Cerebellar cortex (tissue), 1 donor: ENCODE measurements around the gene TAS2R39.
"Not testable (repeated sequence)": the region's sequence is repeated elsewhere in the genome, so short reads cannot be mapped to it uniquely, and the experiment has no call there.

Experiments
- DNase-seq: peaks from one replicate; pipeline ENCODE4 v3.0.0-alpha.2; 2015; ENCODE audit warnings: low spot score

The TAS2R39 gene

GRCh38 chr7:143183024-143183423 lies at the start of gene TAS2R39:
TAS2R39 (plus strand) TSS chr7:143183419; CDS start chr7:143183419, 0 bp downstream.
- DNase-seq, result no peak

GRCh38 chr7:143147070-143147469 lies 36.1 kb upstream of the TAS2R39 start:
- DNase-seq, result no peak

GRCh38 chr7:143148050-143148449 lies 35.2 kb upstream of the TAS2R39 start:
- no peak for DNase-seq

DNA sequence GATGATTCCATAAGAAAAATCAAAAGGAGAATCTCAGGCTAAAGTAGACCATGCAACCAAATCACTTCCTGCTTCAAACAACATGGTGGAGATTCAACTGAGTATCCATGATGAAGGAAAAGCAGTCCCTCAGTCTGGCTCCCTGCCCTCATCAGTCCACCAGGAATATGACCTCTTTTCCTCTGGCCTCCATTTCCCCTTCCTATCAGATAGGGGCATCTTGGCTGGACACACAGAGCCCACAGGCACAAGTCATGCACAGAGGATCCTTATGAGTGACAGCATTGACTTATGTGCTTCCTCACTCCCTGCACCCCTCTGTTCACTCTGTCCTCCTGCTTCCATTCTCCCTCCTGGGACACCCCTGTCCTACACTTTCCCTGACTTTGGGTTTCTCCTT lies 34.6 kb upstream of the TAS2R39 start:
- DNase-seq, result no peak

GRCh38 chr7:143150696-143151095 lies 32.5 kb upstream of the TAS2R39 start:
- not testable (repeated sequence) for DNase-seq

GRCh38 chr7:143158617-143159016 lies 24.6 kb upstream of the TAS2R39 start:
- not testable (repeated sequence) for DNase-seq

DNA sequence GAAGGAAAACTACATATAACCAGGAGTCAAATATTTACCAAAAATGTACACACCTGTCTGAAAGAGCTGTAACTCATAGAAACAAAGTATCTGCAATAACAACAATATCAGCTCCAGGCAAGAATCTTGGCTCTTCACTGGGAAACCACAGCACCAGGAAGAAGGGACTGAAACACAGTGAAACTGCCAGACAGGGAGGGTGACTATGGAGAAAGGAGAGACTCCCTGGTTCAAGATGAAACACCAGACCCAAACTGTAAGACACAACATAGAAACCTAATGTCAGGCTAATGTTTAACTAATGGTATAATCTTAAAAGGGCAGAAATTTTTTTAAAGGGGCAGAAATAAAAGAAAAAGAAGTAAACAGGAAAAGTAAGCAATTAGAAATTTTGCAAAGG lies 11.5 kb upstream of the TAS2R39 start:
- no peak for DNase-seq

GRCh38 chr7:143172354-143172753 lies 10.9 kb upstream of the TAS2R39 start:
- no peak for DNase-seq

DNA sequence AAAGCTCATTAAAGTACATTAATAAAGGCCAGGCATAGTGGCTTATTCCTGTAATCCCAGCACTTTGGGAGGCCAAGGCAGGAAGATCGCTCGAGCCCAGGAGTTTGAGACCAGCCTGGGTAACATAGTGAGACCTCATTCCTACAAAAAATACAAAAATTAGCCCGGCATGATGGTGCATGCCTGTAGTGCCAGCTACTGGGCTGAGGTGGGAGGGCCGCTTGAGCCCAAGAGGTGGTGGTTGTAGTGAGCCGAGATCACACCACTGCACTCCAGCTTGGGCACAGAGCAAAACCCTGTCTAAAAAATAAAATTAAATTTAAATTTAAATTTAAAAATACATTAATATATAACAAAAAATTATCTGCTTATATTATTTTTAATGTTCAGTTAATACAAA lies 7.1 kb upstream of the TAS2R39 start:
- DNase-seq, result no peak

DNA sequence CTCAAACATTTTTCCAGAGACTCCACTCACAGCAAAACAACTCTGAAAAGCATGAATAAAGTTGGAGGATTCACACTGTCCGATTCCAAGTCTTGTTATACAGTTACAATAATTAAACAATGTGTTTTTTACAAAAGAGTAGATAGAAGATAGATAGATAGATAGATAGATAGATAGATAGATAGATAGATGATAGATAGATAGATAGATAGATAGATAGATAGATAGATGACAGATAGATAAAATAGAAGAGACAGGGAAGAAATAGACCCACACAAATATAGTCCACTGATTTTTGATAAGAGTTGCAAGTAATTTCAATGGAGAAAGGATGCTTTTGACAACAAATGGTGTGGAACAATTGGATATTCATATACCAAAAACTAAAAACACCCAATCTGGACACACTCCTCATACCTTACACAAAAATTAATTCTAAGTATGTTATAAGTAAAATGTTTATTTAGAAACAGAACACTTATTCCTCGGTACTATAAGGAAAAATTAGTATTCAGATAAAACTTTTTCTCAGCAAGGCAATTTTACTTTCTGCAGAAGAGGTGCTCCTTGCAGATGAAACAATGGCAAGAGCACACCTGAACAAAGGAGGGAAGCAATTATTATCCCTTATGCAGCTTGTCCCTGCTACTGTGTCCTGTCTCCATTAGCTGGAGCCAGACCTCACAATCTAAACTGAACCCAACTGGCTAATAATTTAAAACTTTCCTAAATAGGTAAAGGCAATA lies 5.7 kb upstream of the TAS2R39 start:
- DNase-seq, result no peak

DNA sequence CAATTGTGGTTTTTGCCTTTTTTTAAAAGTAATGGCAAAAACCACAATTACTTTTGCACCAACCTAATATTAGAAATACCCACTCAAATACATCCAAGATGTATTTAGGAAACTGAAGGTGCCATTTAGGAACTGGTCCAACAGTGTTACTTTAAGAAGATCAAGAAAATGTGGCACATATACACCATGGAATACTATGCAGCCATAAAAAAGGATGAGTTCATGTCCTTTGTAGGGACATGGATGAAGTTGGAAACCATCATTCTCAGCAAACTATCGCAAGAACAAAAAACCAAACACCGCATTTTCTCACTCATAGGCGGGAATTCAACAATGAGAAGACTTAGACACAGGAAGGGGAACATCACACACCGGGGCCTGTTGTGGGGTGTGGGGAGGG lies 2.4 kb upstream of the TAS2R39 start:
- DNase-seq, result not testable (repeated sequence)

GRCh38 chr7:143181349-143181748 lies 1.9 kb upstream of the TAS2R39 start:
- no peak for DNase-seq

DNA sequence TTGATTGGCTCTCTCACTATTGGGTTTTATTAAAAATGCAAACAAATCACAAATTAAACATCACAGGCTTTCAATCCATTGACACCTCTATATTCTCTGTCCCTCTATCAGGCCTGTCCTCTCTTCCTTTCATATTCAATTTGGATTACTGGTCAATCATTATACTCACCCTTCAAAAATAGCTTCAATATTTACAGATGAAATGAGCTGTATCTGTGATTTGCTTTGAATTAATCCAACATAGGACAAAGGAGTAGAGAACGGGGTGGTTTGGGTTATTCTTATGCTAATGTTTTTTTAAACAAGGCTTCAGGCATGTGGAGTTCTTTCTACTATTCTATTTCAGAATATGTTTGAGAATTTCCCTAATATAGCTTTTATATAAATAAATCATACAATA lies 2.3 kb downstream of the TAS2R39 start:
- DNase-seq, result no peak

- no peak for DNase-seq
Measured at GRCh38 chr7:143188994-143189393, 5.8 kb downstream of the TAS2R39 start.

DNA sequence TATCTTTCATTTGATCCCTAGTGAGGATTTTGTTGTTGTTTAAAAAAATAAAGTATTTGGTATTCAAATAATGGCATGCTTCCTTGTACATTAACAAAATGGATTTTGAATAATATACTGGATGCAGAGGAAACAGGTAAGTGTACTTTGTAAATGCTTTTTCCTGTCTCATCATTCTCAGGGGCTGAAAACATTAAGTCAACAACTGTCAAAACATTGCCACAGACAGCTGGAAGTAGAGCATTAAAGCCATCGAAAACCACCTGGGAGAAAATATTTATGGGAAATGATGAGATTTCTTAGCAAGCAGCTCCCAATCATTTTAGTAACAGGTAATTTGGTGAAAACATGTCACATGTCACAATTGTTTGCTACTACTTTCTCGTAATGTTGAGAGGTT lies 10.7 kb downstream of the TAS2R39 start:
- no peak for DNase-seq

GRCh38 chr7:143199040-143199439 lies 15.8 kb downstream of the TAS2R39 start:
- no peak for DNase-seq

GRCh38 chr7:143202161-143202560 lies 18.9 kb downstream of the TAS2R39 start:
- DNase-seq, result no peak

DNA sequence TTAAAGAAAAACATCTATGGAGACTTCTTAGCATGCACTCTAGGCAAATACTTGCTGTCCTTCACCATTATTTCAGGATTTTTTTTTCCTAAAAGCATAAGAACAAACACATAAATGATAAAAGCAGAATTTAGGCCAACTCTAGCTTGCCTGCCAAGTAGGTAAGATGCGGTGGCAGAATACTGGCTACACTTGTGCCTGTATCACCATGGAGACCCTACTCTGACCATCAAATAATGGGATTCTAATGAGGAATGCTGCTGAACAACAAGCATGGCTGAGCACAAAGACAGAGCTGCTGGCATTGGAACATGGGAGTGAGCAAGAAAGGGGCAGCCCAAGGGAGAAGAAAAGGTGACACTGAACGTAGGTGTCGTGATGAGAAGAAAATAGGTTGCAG lies 20.2 kb downstream of the TAS2R39 start:
- DNase-seq, result no peak

GRCh38 chr7:143205560-143206293 lies 22.5 kb downstream of the TAS2R39 start:
- no peak for DNase-seq

DNA sequence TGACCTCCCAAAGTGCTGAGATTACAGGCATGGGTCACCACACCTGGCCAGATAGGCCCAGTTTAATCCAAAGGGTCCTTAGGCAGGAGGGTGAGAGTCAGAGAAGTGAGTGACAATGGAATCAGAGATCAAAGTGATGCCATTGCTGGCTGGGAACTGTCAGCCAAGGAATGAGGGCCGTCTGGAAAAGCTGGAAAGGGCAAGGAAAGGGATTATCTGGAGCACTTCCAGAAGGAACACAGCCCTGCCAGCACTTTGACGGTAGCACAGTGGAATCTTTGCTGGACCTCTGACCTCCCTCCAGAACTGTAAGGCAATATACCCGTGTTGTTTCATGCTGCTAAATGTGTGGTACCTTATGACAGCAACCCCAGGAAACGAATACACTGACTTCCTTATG lies 27.3 kb downstream of the TAS2R39 start:
- no peak for DNase-seq

DNA sequence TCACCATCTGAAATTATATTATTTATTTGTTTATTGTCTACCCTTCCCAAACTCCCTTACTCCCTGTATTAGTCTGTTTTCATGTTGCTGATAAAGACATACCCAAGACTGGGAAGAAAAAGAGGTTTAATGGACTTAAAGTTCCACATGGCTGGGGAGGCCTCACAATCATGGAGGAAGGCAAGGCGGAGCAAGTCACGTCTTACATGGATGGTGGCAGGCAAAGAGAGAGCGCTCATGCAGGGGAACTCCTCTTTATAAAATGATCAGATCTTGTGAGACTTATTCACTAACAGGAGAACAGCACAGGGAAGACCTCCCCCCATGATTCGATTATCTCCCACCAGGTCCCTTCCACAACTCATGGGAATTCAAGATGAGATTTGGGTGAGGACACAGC lies 30.3 kb downstream of the TAS2R39 start:
- not testable (repeated sequence) for DNase-seq

- DNase-seq, result peak; percentile 89
Measured at GRCh38 chr7:143214789-143215679, 31.8 kb downstream of the TAS2R39 start.

- no peak for DNase-seq
Measured at GRCh38 chr7:143216151-143216550, 32.9 kb downstream of the TAS2R39 start.
